CD4-positive, CD25-positive, alpha-beta regulatory T cell (primary cell): ENCODE measurements around the gene PLEKHG7. TPM values are rescaled to one million over a fixed set of nuclear protein-coding genes. Genes with fewer than 3 reads are reported as not detected.
A peak's percentile ranks its signal among the peaks of the same experiment; 100 is the strongest.
"Not testable (repeated sequence)": the region's sequence is repeated elsewhere in the genome, so short reads cannot be mapped to it uniquely, and the experiment has no call there.

Experiments used
- ATAC-seq, 2 donors: fragments of 150-1000 bp; cut with Tn5 transposase; one replicate each; pipeline ENCODE4 v1.10.0; 2021; ENCODE audit warnings: low read depth in 2 of 2, moderate number of reproducible peaks in 2 of 2, moderate library complexity in 1 of 2
- DNase-seq, 3 donors: peaks; one replicate each; pipeline versions ENCODE4 v3.0.0 to v3.0.0-alpha.2; 2012 to 2022; ENCODE audit warnings: mixed read lengths in 1 of 3
- H3K27ac ChIP-seq: one replicate; pipeline ENCODE4 v1.7.0; 2013; ENCODE audit warnings: mild to moderate bottlenecking, low read length; ENCODE audit not compliant: insufficient read depth, poor library complexity, severe bottlenecking
- H3K27me3 ChIP-seq: one replicate; pipeline ENCODE4 v1.7.0; 2013; ENCODE audit warnings: low read length; ENCODE audit not compliant: control insufficient read depth, insufficient read depth
- H3K36me3 ChIP-seq: one replicate; pipeline ENCODE4 v1.7.0; 2013; ENCODE audit warnings: mild to moderate bottlenecking, low read length, moderate library complexity; ENCODE audit not compliant: control insufficient read depth, insufficient read depth
- H3K4me1 ChIP-seq: 2 replicates; pipeline ENCODE4 v1.7.0; 2013; ENCODE audit warnings: mild to moderate bottlenecking, low read length; ENCODE audit not compliant: insufficient read depth, control insufficient read depth, poor library complexity, severe bottlenecking
- H3K4me3 ChIP-seq: one replicate; pipeline ENCODE4 v1.7.0; 2013; ENCODE audit warnings: low read depth, mild to moderate bottlenecking, low read length, moderate library complexity
- H3K9me3 ChIP-seq, 2 experiments: 1 replicate in 1 of 2; 2 replicates in 1 of 2; pipeline ENCODE4 v1.7.0; 2013; ENCODE audit warnings: low read length in 2 of 2, mild to moderate bottlenecking in 1 of 2, moderate library complexity in 1 of 2; ENCODE audit not compliant: control insufficient read depth in 2 of 2
- H3K27ac Mint-ChIP-seq, 3 donors: one replicate each; pipeline ENCODE4 v1.8.0; 2020 to 2022; ENCODE audit warnings: mild to moderate bottlenecking in 3 of 3, mixed read lengths in 3 of 3, moderate library complexity in 2 of 3
- H3K27me3 Mint-ChIP-seq: one replicate; pipeline ENCODE4 v1.8.0; 2022; ENCODE audit warnings: mild to moderate bottlenecking, mixed read lengths
- H3K36me3 Mint-ChIP-seq: one replicate; pipeline ENCODE4 v1.8.0; 2020; ENCODE audit warnings: mixed read lengths
- H3K4me1 Mint-ChIP-seq, 4 donors: one replicate each; pipeline ENCODE4 v1.8.0; 2020 to 2022; ENCODE audit warnings: mixed read lengths in 4 of 4, mild to moderate bottlenecking in 1 of 4
- H3K4me3 Mint-ChIP-seq, 4 donors: one replicate each; pipeline ENCODE4 v1.8.0; 2020 to 2022; ENCODE audit warnings: mild to moderate bottlenecking in 4 of 4, mixed read lengths in 4 of 4, moderate library complexity in 3 of 4
- H3K9me3 Mint-ChIP-seq, 7 donors: one replicate each; pipeline ENCODE4 v1.8.0; 2020 to 2022; ENCODE audit warnings: mixed read lengths in 7 of 7, mild to moderate bottlenecking in 3 of 7, moderate library complexity in 2 of 7
- polyA plus RNA-seq, 4 donors: library from polyadenylated mRNA; unstranded; fragments of 300-500 nt; fragmentation: Illumina TruSeq; gene quantifications; one replicate each; pipeline ENCODE4 v1.2.3, GENCODE V29; 2021
- total RNA-seq: library from RNA; stranded (reverse); gene quantifications from one replicate; pipeline ENCODE4 v1.2.3, GENCODE V29; 2022

PLEKHG7 gene
- total and polyA plus RNA-seq, 5 donors from 2014 or later: 0.05 to 0.89 (median 0.14) TPM

DNA sequence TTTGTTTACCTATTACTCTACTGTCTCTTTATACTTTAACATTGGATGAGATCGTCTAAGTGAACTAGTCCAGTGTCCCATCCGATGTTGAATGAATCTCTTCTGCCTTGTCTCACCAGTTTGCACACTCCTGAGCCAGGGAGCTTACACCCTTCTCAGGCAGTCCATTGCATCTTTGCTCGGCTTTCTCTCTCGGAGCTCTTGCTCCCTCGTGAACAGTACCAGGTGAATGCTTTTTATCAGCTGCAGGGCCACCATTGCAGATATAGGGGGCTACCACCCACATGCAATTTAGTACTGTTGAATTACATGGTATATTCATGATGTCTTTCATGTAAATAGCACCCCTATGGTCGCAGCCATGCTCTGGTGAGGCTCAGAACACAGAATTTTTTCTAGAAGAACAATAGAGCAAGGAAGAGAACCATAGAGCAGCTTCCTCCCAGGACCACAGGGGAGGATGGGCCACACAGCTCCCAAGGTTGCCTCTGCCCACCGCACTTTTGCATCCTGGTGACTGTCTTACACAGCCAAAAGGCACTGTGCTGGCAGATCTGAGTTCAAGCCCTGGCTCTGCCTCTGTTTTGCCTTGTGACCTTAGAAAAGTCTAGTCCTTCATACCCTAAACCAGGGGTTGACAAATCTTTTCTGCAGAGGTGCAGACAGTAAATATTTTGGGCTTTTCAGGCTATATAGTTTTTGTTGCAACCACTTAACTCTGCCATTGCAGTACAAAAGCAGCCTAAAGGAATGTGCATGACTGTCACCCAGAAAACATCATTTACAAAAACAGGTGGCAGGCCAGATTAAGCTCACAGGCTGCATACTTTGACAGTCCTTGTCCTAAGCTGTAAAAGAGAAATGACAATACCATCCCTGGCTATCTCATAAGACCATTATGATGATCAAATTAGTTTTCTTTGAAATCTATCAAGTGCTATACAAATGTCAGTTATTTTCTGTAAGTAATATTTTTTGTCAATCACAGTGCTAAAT lies 35.4 kb downstream of the PLEKHG7 start:
- Histone ChIP-seq H3K4me3 (no peak overlapping the region), H3K27ac (no peak overlapping the region), H3K27me3 (peaks cover 9% of the 10 kb centered on the region), H3K36me3 (no peaks in the 10 kb centered on the region), H3K9me3 (no peaks in the 10 kb centered on the region), H3K4me1 (no peaks in the 10 kb centered on the region)
- DNase-seq: no peak
- peaks cover 0 to 3% (median 0%) of the 10 kb centered on the region in 7 donors for H3K9me3 Mint-ChIP-seq
- H3K36me3 Mint-ChIP-seq: no peaks in the 10 kb centered on the region
- H3K27me3 Mint-ChIP-seq: peaks cover 21% of the 10 kb centered on the region
- no peak overlapping the region for H3K4me3 Mint-ChIP-seq
- H3K27ac Mint-ChIP-seq: no peak overlapping the region
- ATAC-seq: no peak
- H3K4me1 Mint-ChIP-seq: peaks cover 0 to 6% (median 0%) of the 10 kb centered on the region in 4 donors

DNA sequence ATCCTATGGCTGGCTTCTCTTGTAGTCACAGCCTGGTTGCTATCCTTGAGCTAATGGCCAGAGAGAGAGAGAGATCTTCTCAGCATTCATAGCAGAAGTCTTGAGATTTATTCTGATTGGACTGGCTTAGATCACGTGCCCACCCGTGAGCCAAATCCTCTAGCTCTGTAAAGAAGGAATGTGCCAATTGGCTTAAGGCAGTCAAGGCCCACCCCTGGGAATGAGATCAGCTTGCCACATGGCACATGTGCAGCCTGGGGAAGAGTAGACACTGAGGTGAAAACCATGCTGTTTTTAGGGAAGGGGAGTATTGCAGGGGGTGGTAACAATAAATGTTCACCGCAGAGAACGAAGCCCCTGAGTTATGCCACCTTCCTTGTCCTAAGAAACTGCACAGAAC lies 36.3 kb downstream of the PLEKHG7 start:
- H3K27me3 Mint-ChIP-seq: peaks cover 21% of the 10 kb centered on the region
- no peaks in the 10 kb centered on the region for H3K9me3 ChIP-seq
- peaks cover 0 to 3% (median 0%) of the 10 kb centered on the region in 7 donors for H3K9me3 Mint-ChIP-seq

DNA sequence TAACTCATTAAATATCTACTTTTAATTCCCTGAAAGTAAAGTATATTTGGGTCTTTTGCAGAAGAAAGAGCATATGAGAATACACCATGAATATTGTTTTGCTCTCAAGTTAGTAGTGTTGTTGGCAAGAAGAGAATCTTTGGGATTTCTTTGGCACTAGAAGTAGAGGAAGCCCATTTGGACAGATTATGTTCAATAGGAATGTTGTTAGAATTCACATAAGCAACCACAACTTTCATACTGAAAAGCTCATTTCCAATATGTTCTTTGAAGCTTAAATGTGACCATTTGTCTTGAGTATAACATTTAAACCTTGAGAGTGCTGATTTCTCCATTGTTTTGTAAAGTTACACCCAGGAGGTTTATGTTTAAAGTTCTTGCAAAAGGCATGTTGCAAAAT lies 37.6 kb downstream of the PLEKHG7 start:
- DNase-seq: no peak
- Mint-ChIP-seq H3K27me3 (peaks cover 14% of the 10 kb centered on the region), H3K4me1 (peaks cover 0 to 6% (median 0%) of the 10 kb centered on the region in 4 donors), H3K36me3 (no peaks in the 10 kb centered on the region), H3K4me3 (no peak overlapping the region), H3K9me3 (peaks cover 0 to 3% (median 0%) of the 10 kb centered on the region in 7 donors), H3K27ac (peak overlapping the region in 1 of 3 donors; percentile 8)
- no peaks in the 10 kb centered on the region for H3K4me1 ChIP-seq
- ATAC-seq: no peak
- peaks cover 5% of the 10 kb centered on the region for H3K27me3 ChIP-seq
- H3K4me3 ChIP-seq: no peak overlapping the region
- H3K36me3 ChIP-seq: no peaks in the 10 kb centered on the region
- no peak overlapping the region for H3K27ac ChIP-seq
- no peaks in the 10 kb centered on the region for H3K9me3 ChIP-seq

More for the DNA sequence above, 36.3 kb downstream of the PLEKHG7 start:
- no peak overlapping the region for H3K4me3 Mint-ChIP-seq
- ATAC-seq: no peak
- no peaks in the 10 kb centered on the region for H3K36me3 ChIP-seq
- H3K4me3 ChIP-seq: no peak overlapping the region
- H3K27ac ChIP-seq: no peak overlapping the region
- no peaks in the 10 kb centered on the region for H3K36me3 Mint-ChIP-seq
- no peak overlapping the region for H3K27ac Mint-ChIP-seq
- no peaks in the 10 kb centered on the region for H3K4me1 ChIP-seq
- H3K4me1 Mint-ChIP-seq: peaks cover 0 to 6% (median 0%) of the 10 kb centered on the region in 4 donors
- no peak for DNase-seq
- H3K27me3 ChIP-seq: peaks cover 9% of the 10 kb centered on the region

DNA sequence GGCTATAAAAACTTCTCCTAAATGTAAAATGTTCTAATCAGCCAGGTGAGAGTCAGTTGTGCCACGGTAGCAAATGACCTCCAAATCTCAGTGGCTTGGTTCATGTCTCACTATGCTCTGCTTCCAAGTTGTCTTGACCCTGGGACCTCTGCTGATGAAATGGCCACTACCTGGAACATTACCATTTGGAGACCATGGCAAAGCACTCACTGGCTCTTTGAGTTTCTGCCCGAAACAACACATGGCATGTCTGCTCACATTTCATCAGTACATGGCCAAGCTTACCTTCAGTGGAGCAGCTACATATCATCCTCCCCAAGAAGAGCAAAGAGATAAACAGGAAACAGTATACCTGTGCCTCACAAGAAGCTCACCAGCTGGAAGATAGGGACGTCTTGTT lies 40.2 kb downstream of the PLEKHG7 start:
- no peak overlapping the region for H3K27ac Mint-ChIP-seq
- no peak for DNase-seq
- H3K36me3 ChIP-seq: no peaks in the 10 kb centered on the region
- no peak overlapping the region for H3K27ac ChIP-seq
- H3K9me3 Mint-ChIP-seq: peaks cover 0 to 1% (median 0%) of the 10 kb centered on the region in 7 donors
- H3K27me3 ChIP-seq: no peaks in the 10 kb centered on the region
- H3K36me3 Mint-ChIP-seq: no peaks in the 10 kb centered on the region
- ATAC-seq: no peak
- H3K4me3 ChIP-seq: no peak overlapping the region
- H3K9me3 ChIP-seq: no peaks in the 10 kb centered on the region
- H3K27me3 Mint-ChIP-seq: peaks cover 26% of the 10 kb centered on the region
- no peak overlapping the region for H3K4me3 Mint-ChIP-seq
- peaks cover 0 to 8% (median 2%) of the 10 kb centered on the region in 4 donors for H3K4me1 Mint-ChIP-seq
- no peaks in the 10 kb centered on the region for H3K4me1 ChIP-seq

DNA sequence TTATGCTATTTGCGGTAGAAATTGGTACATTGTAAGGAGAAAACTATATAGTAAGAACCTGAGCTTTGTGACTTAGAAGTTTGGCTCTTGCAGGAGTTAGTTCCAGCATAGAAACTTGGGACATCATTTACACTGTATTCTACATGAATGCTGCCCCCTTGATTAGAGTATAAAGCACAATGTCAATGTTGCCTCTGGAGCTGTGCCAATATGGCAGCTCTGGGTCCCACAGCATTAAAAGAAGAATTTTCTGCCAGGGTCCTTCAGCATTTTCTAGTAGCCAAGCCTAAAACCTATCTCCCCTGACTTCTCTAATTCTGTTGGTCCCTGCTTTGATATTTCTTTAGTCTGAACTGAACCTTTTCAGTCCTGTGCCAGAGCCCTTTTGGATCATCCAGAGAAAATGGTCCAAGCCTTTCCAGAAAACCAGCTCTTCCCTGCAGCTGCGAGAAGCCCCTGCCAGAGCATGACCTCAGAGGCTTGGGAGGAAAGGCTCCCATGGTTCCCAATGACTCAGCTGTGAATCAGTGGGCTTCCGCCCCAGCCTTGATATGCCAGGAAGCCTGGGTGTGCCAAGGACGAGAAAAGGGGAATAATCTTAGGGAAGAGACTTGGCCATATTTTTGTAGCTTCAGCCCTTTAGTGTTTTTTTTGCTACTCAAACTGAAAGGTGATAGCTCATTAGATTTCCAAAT lies 43.2 kb downstream of the PLEKHG7 start:
- Mint-ChIP-seq H3K36me3 (no peaks in the 10 kb centered on the region), H3K4me1 (peaks cover 0 to 8% (median 2%) of the 10 kb centered on the region in 4 donors), H3K27ac (no peak overlapping the region), H3K9me3 (peaks cover 0 to 1% (median 0%) of the 10 kb centered on the region in 7 donors), H3K27me3 (peaks cover 20% of the 10 kb centered on the region), H3K4me3 (no peak overlapping the region)
- DNase-seq (no peak), ATAC-seq (no peak)
- H3K27me3 ChIP-seq: no peaks in the 10 kb centered on the region
- H3K4me3 ChIP-seq: no peak overlapping the region
- no peaks in the 10 kb centered on the region for H3K36me3 ChIP-seq
- H3K4me1 ChIP-seq: no peaks in the 10 kb centered on the region
- H3K27ac ChIP-seq: no peak overlapping the region
- no peaks in the 10 kb centered on the region for H3K9me3 ChIP-seq

DNA sequence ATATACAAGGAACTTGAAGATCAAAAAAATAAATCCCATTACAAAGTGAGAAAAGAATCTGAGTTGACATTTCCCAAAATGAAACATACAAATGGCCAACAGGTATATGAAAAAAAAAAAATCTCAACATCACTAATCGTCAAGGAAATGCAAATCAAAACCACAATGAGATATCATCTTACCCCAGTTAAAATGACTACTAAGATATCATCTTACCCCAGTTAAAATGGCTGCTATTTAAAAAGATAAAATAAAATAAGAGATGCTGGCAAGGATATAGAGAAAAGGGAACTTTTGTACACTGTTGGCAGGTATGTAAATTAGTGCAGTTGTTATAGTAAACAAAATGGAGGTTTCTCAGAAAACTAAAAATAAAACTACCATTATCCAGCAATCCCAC lies 44.4 kb downstream of the PLEKHG7 start:
- Histone ChIP-seq H3K27me3 (no peaks in the 10 kb centered on the region), H3K9me3 (no peaks in the 10 kb centered on the region), H3K36me3 (no peaks in the 10 kb centered on the region), H3K27ac (no peak overlapping the region), H3K4me3 (no peak overlapping the region), H3K4me1 (no peaks in the 10 kb centered on the region)
- Mint-ChIP-seq H3K9me3 (peaks cover 0 to 1% (median 0%) of the 10 kb centered on the region in 7 donors), H3K4me1 (peaks cover 0 to 8% (median 2%) of the 10 kb centered on the region in 4 donors), H3K36me3 (no peaks in the 10 kb centered on the region), H3K27me3 (peaks cover 20% of the 10 kb centered on the region), H3K4me3 (no peak overlapping the region), H3K27ac (no peak overlapping the region)
- ATAC-seq: no peak
- DNase-seq: no peak

DNA sequence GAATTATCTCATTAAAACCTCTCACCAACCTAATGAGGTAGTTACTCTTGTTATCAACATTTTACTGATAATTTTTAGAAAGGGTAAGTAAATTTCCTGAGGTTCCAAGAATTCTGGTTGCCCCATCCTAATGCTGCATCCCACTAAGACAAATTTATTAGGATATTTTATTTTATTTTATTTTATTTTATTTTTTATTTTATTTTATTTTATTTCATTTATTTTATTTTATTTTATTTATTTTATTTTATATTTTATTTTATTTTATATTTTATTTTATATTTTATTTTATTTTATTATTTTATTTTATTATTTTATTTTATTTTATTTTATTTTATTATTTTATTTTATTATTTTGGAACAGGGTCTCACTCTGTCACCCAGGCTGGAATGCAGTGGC lies 46.9 kb downstream of the PLEKHG7 start:
- not testable (repeated sequence) for H3K4me3 ChIP-seq, H3K4me1 Mint-ChIP-seq, H3K9me3 ChIP-seq, H3K36me3 Mint-ChIP-seq, H3K4me1 ChIP-seq, H3K27ac Mint-ChIP-seq, H3K4me3 Mint-ChIP-seq, H3K9me3 Mint-ChIP-seq, H3K27ac ChIP-seq, DNase-seq, ATAC-seq, H3K27me3 ChIP-seq, H3K36me3 ChIP-seq
- H3K27me3 Mint-ChIP-seq: peaks cover 20% of the 10 kb centered on the region
